Tibial nerve (tissue), 4 donors: ENCODE data around the gene FIGLA. TPM values are rescaled to one million over a fixed set of nuclear protein-coding genes. Genes with fewer than 3 reads are reported as not detected.

Source experiments
- DNase-seq, 2 donors: peaks; one replicate each; pipeline ENCODE4 v3.0.0-alpha.2; 2019; ENCODE audit warnings: low spot score in 2 of 2
- H3K27ac ChIP-seq, 4 donors: fragments of 200-600 bp; sonication (generic) in 3 of 4; one replicate each; pipeline ENCODE4 v1.5.1; 2017 to 2019; ENCODE audit warnings: mild to moderate bottlenecking in 1 of 4
- H3K27me3 ChIP-seq, 2 donors: fragments of 200-600 bp; sonication (generic) in 1 of 2; one replicate each; pipeline versions ENCODE4 v1.5.1 to v1.6.0; 2017 to 2019
- H3K36me3 ChIP-seq, 3 donors: fragments of 200-600 bp; sonication (generic); one replicate each; pipeline ENCODE4 v1.5.1; 2018 to 2019
- H3K4me1 ChIP-seq, 4 donors: fragments of 200-600 bp; sonication (generic) in 3 of 4; one replicate each; pipeline ENCODE4 v1.5.1; 2017 to 2019
- H3K4me3 ChIP-seq, 4 donors: fragments of 200-600 bp; sonication (generic) in 3 of 4; one replicate each; pipeline ENCODE4 v1.5.1; 2017 to 2019; ENCODE audit warnings: mild to moderate bottlenecking in 1 of 4, moderate library complexity in 1 of 4
- H3K9me3 ChIP-seq, 4 donors: fragments of 200-600 bp; sonication (generic) in 3 of 4; one replicate each; pipeline ENCODE4 v1.5.1; 2017 to 2019
- CTCF ChIP-seq, 5 experiments: fragments of 200-600 bp in 3 of 5; fragments of 450-650 bp in 2 of 5; sonication (generic) in 3 of 5; IDR thresholded peaks; one replicate each; pipeline ENCODE4 v1.5.1; 2016 to 2019; ENCODE audit warnings: antibody characterized with exemption in 5 of 5, mild to moderate bottlenecking in 3 of 5, moderate library complexity in 2 of 5
- EP300 ChIP-seq, 2 donors: sonication (generic); formaldehyde crosslinking; IDR thresholded peaks; one replicate each; pipeline ENCODE4 v1.6.1; 2017; ENCODE audit warnings: antibody characterized with exemption in 2 of 2, mild to moderate bottlenecking in 1 of 2
- POLR2A ChIP-seq, 2 donors: fragments of 450-650 bp; IDR thresholded peaks; one replicate each; pipeline ENCODE4 v1.6.1; 2017; ENCODE audit warnings: antibody characterized with exemption in 2 of 2, mild to moderate bottlenecking in 2 of 2, moderate library complexity in 2 of 2
- WGBS, 2 donors: methylation state at CpG; one replicate each; pipeline ENCODE4 v1.1.5; 2018; 5-methylcytosine and 5-hydroxymethylcytosine counted together
- total RNA-seq, 4 donors: library from RNA; depleted of rRNA; stranded (reverse); fragments of >200 nt; gene quantifications; one replicate each; pipeline ENCODE4 v1.1.0, GENCODE V29; 2016

The FIGLA gene
- total RNA-seq, 4 donors from 2014 or later = not detected

- Histone ChIP-seq H3K4me1 (no peaks in the 10 kb centered on the region), H3K4me3 (no peak overlapping the region), H3K9me3 (peaks cover 0 to 3% (median 0%) of the 10 kb centered on the region in 4 donors), H3K27ac (no peak overlapping the region), H3K36me3 (no peaks in the 10 kb centered on the region), H3K27me3 (no peaks in the 10 kb centered on the region)
- TF ChIP-seq EP300 (IDR thresholded peaks at IDR 0.05) = no peak
- TF ChIP-seq POLR2A (IDR thresholded peaks at IDR 0.05) = no peak
- TF ChIP-seq CTCF (IDR thresholded peaks at IDR 0.05) = no peak
- DNase-seq = no peak
- WGBS, 2 donors = 84 to 87% methylated on average over 2 of the region's 2 CpGs
Measured at GRCh38 chr2:70834106-70834505, 43.7 kb upstream of the FIGLA start.

- no peak for DNase-seq
- Histone ChIP-seq H3K27ac (no peak overlapping the region), H3K9me3 (peaks cover 0 to 3% (median 0%) of the 10 kb centered on the region in 4 donors), H3K27me3 (no peaks in the 10 kb centered on the region), H3K36me3 (no peaks in the 10 kb centered on the region), H3K4me3 (no peak overlapping the region), H3K4me1 (no peaks in the 10 kb centered on the region)
- WGBS, 2 donors = 76 to 91% methylated on average over 1 of the region's 1 CpG
- TF ChIP-seq CTCF (IDR thresholded peaks at IDR 0.05) (no peak), POLR2A (IDR thresholded peaks at IDR 0.05) (no peak), EP300 (IDR thresholded peaks at IDR 0.05) (no peak)
Measured at GRCh38 chr2:70833246-70833645, 42.8 kb upstream of the FIGLA start.

DNA sequence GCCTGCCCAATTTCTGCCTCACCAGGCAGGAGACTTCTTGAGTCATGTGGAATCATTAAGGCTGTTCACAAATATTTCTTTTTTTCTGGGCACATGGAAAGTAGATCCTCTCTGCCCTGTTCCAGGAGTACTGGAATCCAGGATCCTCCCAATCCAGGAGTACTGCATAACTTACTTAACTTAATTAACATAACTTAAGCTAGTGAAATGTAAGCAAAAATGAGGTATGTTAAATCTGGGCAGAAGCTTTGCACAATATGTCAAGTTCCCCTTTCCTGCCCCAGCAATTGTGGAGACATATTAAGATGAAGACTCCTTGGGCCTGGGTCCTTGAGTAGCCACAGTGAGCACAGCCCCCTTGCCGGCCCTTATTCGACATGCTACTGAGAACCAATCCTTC lies 41.9 kb upstream of the FIGLA start:
- no peak for DNase-seq
- TF ChIP-seq POLR2A (IDR thresholded peaks at IDR 0.05) (no peak), CTCF (IDR thresholded peaks at IDR 0.05) (no peak), EP300 (IDR thresholded peaks at IDR 0.05) (no peak)
- no peaks in the 10 kb centered on the region for H3K27me3 ChIP-seq
- 93 to 94% methylated on average over 2 of the region's 2 CpGs for WGBS, 2 donors
- no peaks in the 10 kb centered on the region for H3K36me3 ChIP-seq
- peaks cover 0 to 3% (median 0%) of the 10 kb centered on the region in 4 donors for H3K9me3 ChIP-seq
- H3K27ac ChIP-seq = no peak overlapping the region
- H3K4me3 ChIP-seq = no peak overlapping the region
- no peaks in the 10 kb centered on the region for H3K4me1 ChIP-seq

DNA sequence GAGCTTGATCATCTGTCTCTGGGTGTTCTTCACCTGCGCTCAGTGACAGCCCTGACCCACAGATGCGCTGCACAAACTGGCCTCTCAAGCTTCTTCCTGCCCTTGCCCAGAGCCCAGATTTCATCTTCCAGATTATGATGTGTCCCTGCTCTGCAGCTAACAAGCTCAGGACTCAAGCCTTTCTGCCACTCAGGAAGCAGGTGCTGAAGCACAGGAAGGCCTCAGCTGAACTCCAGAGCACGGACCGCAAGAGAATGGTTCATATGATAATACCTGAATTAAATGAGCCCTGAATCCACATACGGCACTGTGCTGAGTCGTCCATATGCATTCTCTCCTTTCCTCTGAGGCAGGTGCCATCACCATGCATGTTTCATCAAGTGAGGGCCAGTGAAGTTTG lies 41.4 kb upstream of the FIGLA start:
- no peak overlapping the region for H3K27ac ChIP-seq
- H3K4me1 ChIP-seq = no peaks in the 10 kb centered on the region
- TF ChIP-seq POLR2A (IDR thresholded peaks at IDR 0.05) = no peak
- no peak for TF ChIP-seq CTCF (IDR thresholded peaks at IDR 0.05)
- TF ChIP-seq EP300 (IDR thresholded peaks at IDR 0.05) = no peak
- H3K27me3 ChIP-seq = no peaks in the 10 kb centered on the region
- no peak for DNase-seq
- no peak overlapping the region for H3K4me3 ChIP-seq
- peaks cover 0 to 3% (median 0%) of the 10 kb centered on the region in 4 donors for H3K9me3 ChIP-seq
- H3K36me3 ChIP-seq = no peaks in the 10 kb centered on the region
- WGBS, 2 donors = 75 to 85% methylated on average over 6 of the region's 6 CpGs

- TF ChIP-seq CTCF (IDR thresholded peaks at IDR 0.05) (no peak), EP300 (IDR thresholded peaks at IDR 0.05) (no peak), POLR2A (IDR thresholded peaks at IDR 0.05) (no peak)
- H3K4me3 ChIP-seq = no peak overlapping the region
- 50 to 82% methylated on average over 5 of the region's 5 CpGs for WGBS, 2 donors
- H3K9me3 ChIP-seq = peaks cover 0 to 3% (median 0%) of the 10 kb centered on the region in 4 donors
- DNase-seq = no peak
- no peaks in the 10 kb centered on the region for H3K36me3 ChIP-seq
- H3K27me3 ChIP-seq = no peaks in the 10 kb centered on the region
- no peaks in the 10 kb centered on the region for H3K4me1 ChIP-seq
- H3K27ac ChIP-seq = no peak overlapping the region
Measured at GRCh38 chr2:70830366-70830765, 39.9 kb upstream of the FIGLA start.
